Dermis blood vessel endothelial cell (primary cell): ENCODE results near the gene ZBTB17. TPM values are rescaled to one million over a fixed set of nuclear protein-coding genes. Genes with fewer than 3 reads are reported as not detected.

Experiments used
- DNase-seq: peaks from one replicate; pipeline ENCODE4 v3.0.0; 2010
- total RNA-seq: library from RNA; depleted of rRNA; stranded (reverse); fragments of >200 nt; gene quantifications from 2 replicates; pipeline ENCODE4 v1.2.3, GENCODE V29; 2014

Gene ZBTB17
- total RNA-seq, 1 donor from 2014 or later: 49.7 TPM

GRCh38 chr1:15892857-15893599 is 82.9 kb downstream of the ZBTB17 start:
- DNase-seq: peak; percentile 19

Other genes starting within 250 kb of the ZBTB17 start
- gene SLC25A34, start 239.8 kb downstream of the ZBTB17 start, total RNA-seq: 0.33 and 1.7 TPM in 2 replicates
- gene TMEM82, start 233.6 kb downstream of the ZBTB17 start, total RNA-seq: not detected in 2 replicates
- gene FBLIM1, start 217.3 kb downstream of the ZBTB17 start, total RNA-seq: 195 and 296 TPM in 2 replicates
- 2.1 and 3.4 TPM in 2 replicates for gene UQCRHL, start 168.5 kb downstream of the ZBTB17 start, total RNA-seq
- 22.0 and 28.1 TPM in 2 replicates for gene SPEN, start 128.4 kb downstream of the ZBTB17 start, total RNA-seq
- 0.28 and 0.51 TPM in 2 replicates for gene SRARP, start 28.1 kb upstream of the ZBTB17 start, total RNA-seq
- gene HSPB7, start 41.9 kb upstream of the ZBTB17 start, total RNA-seq: not detected in 2 replicates
- gene CLCNKA, start 45.9 kb upstream of the ZBTB17 start, total RNA-seq: not detected in 2 replicates
- gene CLCNKB, start 67.7 kb upstream of the ZBTB17 start, total RNA-seq: 0.34 TPM in 1 of 2 replicates, not detected in the other
- not detected in 2 replicates for gene FAM131C, start 97.5 kb upstream of the ZBTB17 start, total RNA-seq
- gene EPHA2, start 180.0 kb upstream of the ZBTB17 start, total RNA-seq: 121 and 192 TPM in 2 replicates
- gene ARHGEF19, start 236.6 kb upstream of the ZBTB17 start, total RNA-seq: 2.7 and 3.3 TPM in 2 replicates